HG02973 (cell line): ENCODE results near the gene TMEM175.
"Not testable (repeated sequence)": the region's sequence is repeated elsewhere in the genome, so short reads cannot be mapped to it uniquely, and the experiment has no call there.

ENCODE experiments used
- ATAC-seq: cut with Tn5 transposase; IDR thresholded peaks from one replicate; pipeline ENCODE4 v1.9.1; 2021; ENCODE audit warnings: moderate library complexity; ENCODE audit not compliant: unreplicated experiment

The TMEM175 gene

GRCh38 chr4:968621-969394 lies 36.5 kb downstream of the TMEM175 start:
- no peak for ATAC-seq

GRCh38 chr4:970046-970745 lies 37.9 kb downstream of the TMEM175 start:
- ATAC-seq: no peak

GRCh38 chr4:970854-971520 lies 38.7 kb downstream of the TMEM175 start:
- no peak for ATAC-seq

- no peak for ATAC-seq
Observed at GRCh38 chr4:971666-972500, 39.6 kb downstream of the TMEM175 start.

- peak; percentile 30 for ATAC-seq
Observed at GRCh38 chr4:972651-973424, 40.6 kb downstream of the TMEM175 start.

- ATAC-seq: peak; percentile 61
Observed at GRCh38 chr4:973431-974397, 41.5 kb downstream of the TMEM175 start, which contains the start of gene DGKQ. Gene DGKQ (minus strand): TSS chr4:973569. CDS start chr4:973482, 87 bp downstream.

- ATAC-seq: no peak
Observed at GRCh38 chr4:974668-975067, 42.4 kb downstream of the TMEM175 start.

GRCh38 chr4:976016-976415 lies 43.8 kb downstream of the TMEM175 start:
- ATAC-seq: not testable (repeated sequence)

GRCh38 chr4:978957-979701 lies 46.9 kb downstream of the TMEM175 start:
- no peak for ATAC-seq

GRCh38 chr4:982291-982690 lies 50.0 kb downstream of the TMEM175 start:
- ATAC-seq: no peak

GRCh38 chr4:982814-983213 lies 50.6 kb downstream of the TMEM175 start:
- no peak for ATAC-seq

GRCh38 chr4:984336-985054 lies 52.2 kb downstream of the TMEM175 start:
- no peak for ATAC-seq

GRCh38 chr4:985123-985830 lies 53.0 kb downstream of the TMEM175 start:
- ATAC-seq: no peak

- ATAC-seq: no peak
Observed at GRCh38 chr4:986428-986878, 54.2 kb downstream of the TMEM175 start.

GRCh38 chr4:986879-987623 lies 54.8 kb downstream of the TMEM175 start, which contains the start of gene IDUA:
Gene IDUA (plus strand): TSS chr4:987044. CDS start chr4:987085, 41 bp downstream.
- ATAC-seq: peak; percentile 60
